ENCODE measurements around the gene FANCD2OS. TPM values are rescaled to one million over a fixed set of nuclear protein-coding genes. Genes with fewer than 3 reads are reported as not detected.

Gene FANCD2OS
- total RNA-seq, 1 experiment from 2014 or later, result not detected

DNA sequence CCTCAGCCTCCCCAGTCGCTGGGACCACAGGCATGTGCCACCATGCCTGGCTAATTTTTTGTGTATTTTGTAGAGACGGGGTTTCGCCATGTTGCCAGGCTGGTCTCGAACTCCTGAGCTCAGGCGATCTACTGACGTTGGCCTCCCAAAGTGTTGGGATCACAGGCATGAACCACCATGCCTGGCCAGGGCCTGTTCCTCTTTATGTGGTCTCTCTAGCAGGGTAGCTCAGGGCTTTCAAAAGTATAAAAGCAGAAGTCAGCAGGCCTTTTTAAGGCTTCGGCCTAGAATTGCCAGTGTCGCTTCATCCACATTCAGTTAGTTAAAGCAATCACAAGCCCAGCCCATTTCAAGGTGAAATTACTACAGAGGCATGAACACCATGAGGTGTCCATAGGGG, 41.2 kb upstream of the FANCD2OS start:
- peaks cover 79% of the 10 kb centered on the region for H3K36me3 Mint-ChIP-seq (ENCODE audit: insufficient read depth, unreplicated experiment)
- Histone ChIP-seq H3K27me3 (replicated peaks; ENCODE audit: control insufficient read depth, insufficient read depth, low read length) (no peaks in the 10 kb centered on the region), H3K36me3 (ENCODE audit: control insufficient read depth, insufficient read depth, low read length) (no peaks in the 10 kb centered on the region), H3K4me3 (ENCODE audit: low read depth, low read length) (no peak overlapping the region), H3K4me1 (no peaks in the 10 kb centered on the region), H3K9me3 (no peaks in the 10 kb centered on the region)
- no peak for DNase-seq
- H3K9me3 Mint-ChIP-seq (ENCODE audit: unreplicated experiment), result no peaks in the 10 kb centered on the region
- no peak overlapping the region for H3K4me3 Mint-ChIP-seq (ENCODE audit: unreplicated experiment)
- ChIA-PET POLR2A (no interaction called here), CTCF (no interaction called here)
- TF ChIP-seq, protein P1, sequence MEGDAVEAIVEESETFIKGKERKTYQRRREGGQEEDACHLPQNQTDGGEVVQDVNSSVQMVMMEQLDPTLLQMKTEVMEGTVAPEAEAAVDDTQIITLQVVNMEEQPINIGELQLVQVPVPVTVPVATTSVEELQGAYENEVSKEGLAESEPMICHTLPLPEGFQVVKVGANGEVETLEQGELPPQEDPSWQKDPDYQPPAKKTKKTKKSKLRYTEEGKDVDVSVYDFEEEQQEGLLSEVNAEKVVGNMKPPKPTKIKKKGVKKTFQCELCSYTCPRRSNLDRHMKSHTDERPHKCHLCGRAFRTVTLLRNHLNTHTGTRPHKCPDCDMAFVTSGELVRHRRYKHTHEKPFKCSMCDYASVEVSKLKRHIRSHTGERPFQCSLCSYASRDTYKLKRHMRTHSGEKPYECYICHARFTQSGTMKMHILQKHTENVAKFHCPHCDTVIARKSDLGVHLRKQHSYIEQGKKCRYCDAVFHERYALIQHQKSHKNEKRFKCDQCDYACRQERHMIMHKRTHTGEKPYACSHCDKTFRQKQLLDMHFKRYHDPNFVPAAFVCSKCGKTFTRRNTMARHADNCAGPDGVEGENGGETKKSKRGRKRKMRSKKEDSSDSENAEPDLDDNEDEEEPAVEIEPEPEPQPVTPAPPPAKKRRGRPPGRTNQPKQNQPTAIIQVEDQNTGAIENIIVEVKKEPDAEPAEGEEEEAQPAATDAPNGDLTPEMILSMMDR (IDR thresholded peaks at IDR 0.05; ENCODE audit: insufficient read depth in 1 of 2, low read depth in 1 of 2, low read length in 1 of 2, severe bottlenecking in 1 of 2, unreplicated experiment in 1 of 2), result no peak
- H3K27me3 Mint-ChIP-seq (ENCODE audit: insufficient read depth, unreplicated experiment), result no peaks in the 10 kb centered on the region
- H3K27ac Mint-ChIP-seq (ENCODE audit: unreplicated experiment), result no peak overlapping the region
- no peaks in the 10 kb centered on the region for H3K4me1 Mint-ChIP-seq (ENCODE audit: low read depth, unreplicated experiment)
- BruUV-seq (replicated peaks), result no TSS peak
- intact Hi-C loops (cut with micrococcal nuclease; ENCODE audit: unreplicated experiment), result no loop called here

GRCh38 chr3:10145685-10146084, 37.6 kb upstream of the FANCD2OS start:
- ChIA-PET CTCF (no interaction called here), POLR2A (interaction anchor here (0.6 kb wide), 2 partner anchors 31 to 68 kb away, joined by 3 read pairs; no protein-coding TSS in a partner anchor)
- no peak overlapping the region for H3K27ac Mint-ChIP-seq (ENCODE audit: unreplicated experiment)
- no peak for DNase-seq
- no peaks in the 10 kb centered on the region for H3K27me3 ChIP-seq (replicated peaks; ENCODE audit: control insufficient read depth, insufficient read depth, low read length)
- intact Hi-C loops (cut with micrococcal nuclease; ENCODE audit: unreplicated experiment), result no loop called here
- no peak overlapping the region for H3K4me3 ChIP-seq (ENCODE audit: low read depth, low read length)
- H3K4me1 ChIP-seq, result peaks cover 7% of the 10 kb centered on the region; the same call in 1 of the 2 replicates
- no TSS peak for BruUV-seq (replicated peaks)
- H3K36me3 ChIP-seq (ENCODE audit: control insufficient read depth, insufficient read depth, low read length), result no peaks in the 10 kb centered on the region; the same call in 1 of the 2 replicates
- peaks cover 75% of the 10 kb centered on the region for H3K36me3 Mint-ChIP-seq (ENCODE audit: insufficient read depth, unreplicated experiment)
- H3K9me3 Mint-ChIP-seq (ENCODE audit: unreplicated experiment), result no peaks in the 10 kb centered on the region
- H3K4me3 Mint-ChIP-seq (ENCODE audit: unreplicated experiment), result peak overlapping the region; percentile 22
- H3K4me1 Mint-ChIP-seq (ENCODE audit: low read depth, unreplicated experiment), result peaks cover 7% of the 10 kb centered on the region
- TF ChIP-seq, protein P1 (IDR thresholded peaks at IDR 0.05; ENCODE audit: insufficient read depth in 1 of 2, low read depth in 1 of 2, low read length in 1 of 2, severe bottlenecking in 1 of 2, unreplicated experiment in 1 of 2), result no peak
- no peaks in the 10 kb centered on the region for H3K27me3 Mint-ChIP-seq (ENCODE audit: insufficient read depth, unreplicated experiment)
- H3K9me3 ChIP-seq, result no peaks in the 10 kb centered on the region

DNA sequence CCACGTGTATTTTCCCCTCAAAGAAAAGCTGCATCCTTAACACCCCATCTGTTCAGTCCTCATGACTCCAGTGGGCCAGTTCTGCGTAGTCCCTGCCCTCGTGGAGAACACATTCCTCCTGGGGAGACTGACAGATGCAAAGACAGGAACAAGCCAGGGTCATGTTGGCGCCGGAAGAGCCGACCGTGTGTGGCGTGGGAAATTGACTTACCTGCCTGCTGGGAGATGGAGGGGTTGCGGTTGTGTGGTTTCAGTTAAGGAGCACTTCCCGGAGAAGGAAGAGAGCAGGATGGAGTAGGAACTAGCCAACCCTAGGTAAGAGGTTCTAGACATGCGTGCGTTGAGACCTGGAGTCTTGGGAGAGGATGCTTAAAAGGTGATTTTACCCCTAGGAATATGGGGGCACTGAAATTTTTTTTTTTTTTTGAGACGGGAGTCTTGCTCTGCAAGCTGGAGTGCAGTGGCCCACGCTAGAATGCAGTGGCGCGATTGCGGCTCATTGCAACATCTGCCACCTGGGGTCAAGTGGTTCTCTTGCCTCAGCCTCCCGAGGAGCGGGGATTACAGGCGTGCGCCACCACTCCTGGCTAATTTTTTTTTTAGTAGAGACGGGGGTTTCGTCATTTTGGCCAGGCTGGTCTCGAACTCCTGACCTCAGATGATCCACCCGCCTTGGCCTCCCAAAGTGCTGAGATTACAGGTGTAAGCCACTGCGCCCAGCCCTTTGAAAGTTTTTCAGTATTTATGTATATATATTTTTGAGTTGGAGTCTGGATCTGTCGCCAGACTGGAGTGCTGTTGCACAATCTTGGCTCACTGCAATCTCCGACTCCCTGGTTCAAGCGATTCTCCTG, 34.9 kb upstream of the FANCD2OS start:
- ChIA-PET POLR2A (interaction anchor here (0.6 kb wide), 1 partner anchor 22 kb away, joined by 5 read pairs; no protein-coding TSS in a partner anchor), CTCF (interaction anchor here (0.7 kb wide), 1 partner anchor 24 kb away, joined by 7 read pairs; no protein-coding TSS in a partner anchor)
- Mint-ChIP-seq H3K9me3 (ENCODE audit: unreplicated experiment) (no peaks in the 10 kb centered on the region), H3K27ac (ENCODE audit: unreplicated experiment) (peak overlapping the region; percentile 73), H3K4me1 (ENCODE audit: low read depth, unreplicated experiment) (peaks cover 7% of the 10 kb centered on the region), H3K36me3 (ENCODE audit: insufficient read depth, unreplicated experiment) (peaks cover 52% of the 10 kb centered on the region), H3K4me3 (ENCODE audit: unreplicated experiment) (peak overlapping the region; percentile 76), H3K27me3 (ENCODE audit: insufficient read depth, unreplicated experiment) (no peaks in the 10 kb centered on the region)
- intact Hi-C loops (cut with micrococcal nuclease; ENCODE audit: unreplicated experiment), result no loop called here
- TF ChIP-seq, protein P1 (IDR thresholded peaks at IDR 0.05; ENCODE audit: insufficient read depth in 1 of 2, low read depth in 1 of 2, low read length in 1 of 2, severe bottlenecking in 1 of 2, unreplicated experiment in 1 of 2), result no peak
- peak in 1 of 2 experiments; percentile 29 for DNase-seq
- Histone ChIP-seq H3K4me3 (ENCODE audit: low read depth, low read length) (peak overlapping the region; percentile 53), H3K9me3 (no peaks in the 10 kb centered on the region), H3K4me1 (peaks cover 7% of the 10 kb centered on the region; the same call in 1 of the 2 replicates), H3K36me3 (ENCODE audit: control insufficient read depth, insufficient read depth, low read length) (no peaks in the 10 kb centered on the region; the same call in 1 of the 2 replicates), H3K27me3 (replicated peaks; ENCODE audit: control insufficient read depth, insufficient read depth, low read length) (no peaks in the 10 kb centered on the region)
- no TSS peak for BruUV-seq (replicated peaks)
